H1 (cell line): Measurements from ENCODE around the gene NCOA6. TPM values are rescaled to one million over a fixed set of nuclear protein-coding genes. Genes with fewer than 3 reads are reported as not detected.
A peak's percentile ranks its signal among the peaks of the same experiment; 100 is the strongest.

ENCODE experiments used
- SIN3A ChIP-seq, 2 experiments: IDR thresholded peaks in 1 of 2; conservative IDR thresholded peaks in 1 of 2; 2 replicates each; pipeline ENCODE4 v1.6.1; 2011 to 2012; ENCODE audit warnings: low read length in 2 of 2, improper control_type of control experiment in 1 of 2, low read depth in 1 of 2, mild to moderate bottlenecking in 1 of 2
- polyA plus RNA-seq, 7 experiments: library from polyadenylated mRNA; depleted of rRNA in 3 of 7; stranded (reverse) in 5 of 7; unstranded in 2 of 7; fragments of >200 nt in 5 of 7; fragments of 200-250 nt in 2 of 7; gene quantifications; 1 replicate in 5 of 7; 2 replicates in 1 of 7; 4 replicates in 1 of 7; pipeline versions ENCODE4 v1.2.1 to v1.2.3, GENCODE V29; 2011 to 2013; ENCODE audit warnings: missing spikeins in 2 of 7, mixed read lengths in 2 of 7
- total RNA-seq: library from RNA; stranded (reverse); fragmentation: NEBNext Ultra II Directional; extraction: Animal tissue kit (Norgen Biotek cat#: 25700); gene quantifications from 2 replicates; pipeline ENCODE4 v1.2.1, GENCODE V29; 2021

Gene NCOA6
- total and polyA plus RNA-seq, 2 of the 8 experiments (the other 6 are each of a cell fraction or from before 2014, with no cell fraction given), result 9.0 to 9.5 TPM

DNA sequence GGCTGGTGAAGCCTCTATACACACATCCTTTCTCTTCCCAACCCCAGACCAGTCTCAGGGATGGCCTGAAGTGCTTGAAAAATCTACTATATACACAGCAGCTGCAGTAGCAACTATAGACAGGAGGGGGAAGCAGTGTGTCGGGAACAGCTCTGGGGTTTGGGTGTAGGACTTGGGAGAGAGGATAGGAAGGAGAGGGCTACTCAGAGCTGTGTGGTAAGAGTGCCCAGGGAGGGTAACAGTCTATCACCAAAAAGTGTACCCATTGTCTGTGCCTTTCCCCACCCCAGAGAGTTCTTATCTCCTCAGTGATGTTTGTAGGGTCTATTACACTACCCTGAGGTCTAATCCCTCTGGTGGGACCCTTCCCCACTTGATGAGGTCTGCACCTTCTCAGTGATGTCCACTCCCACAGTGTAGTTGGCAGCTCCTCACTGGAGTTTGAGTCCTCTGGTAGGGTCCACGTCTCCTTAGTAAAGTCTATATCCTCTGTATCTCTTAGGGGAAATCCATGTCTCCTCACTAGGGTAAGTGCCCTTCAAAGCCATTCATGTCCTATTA lies 48.7 kb upstream of the NCOA6 start (continued):
- peak in 1 of 2 experiments; percentile 51; a peak in 1 of 4 replicates for TF ChIP-seq SIN3A (conservative IDR thresholded peaks at IDR 0.05 in 1 of 2, IDR thresholded peaks at IDR 0.05 in 1 of 2; ENCODE audit: low read depth in 1 of 2, low read length in 2 of 2)
